HG03280 (cell line): ENCODE data around the gene PI4K2A.

Experiments used
- ATAC-seq: cut with Tn5 transposase; IDR thresholded peaks from one replicate; pipeline ENCODE4 v1.9.1; 2021; ENCODE audit warnings: mild to moderate bottlenecking, moderate library complexity; ENCODE audit not compliant: unreplicated experiment

The PI4K2A gene

DNA sequence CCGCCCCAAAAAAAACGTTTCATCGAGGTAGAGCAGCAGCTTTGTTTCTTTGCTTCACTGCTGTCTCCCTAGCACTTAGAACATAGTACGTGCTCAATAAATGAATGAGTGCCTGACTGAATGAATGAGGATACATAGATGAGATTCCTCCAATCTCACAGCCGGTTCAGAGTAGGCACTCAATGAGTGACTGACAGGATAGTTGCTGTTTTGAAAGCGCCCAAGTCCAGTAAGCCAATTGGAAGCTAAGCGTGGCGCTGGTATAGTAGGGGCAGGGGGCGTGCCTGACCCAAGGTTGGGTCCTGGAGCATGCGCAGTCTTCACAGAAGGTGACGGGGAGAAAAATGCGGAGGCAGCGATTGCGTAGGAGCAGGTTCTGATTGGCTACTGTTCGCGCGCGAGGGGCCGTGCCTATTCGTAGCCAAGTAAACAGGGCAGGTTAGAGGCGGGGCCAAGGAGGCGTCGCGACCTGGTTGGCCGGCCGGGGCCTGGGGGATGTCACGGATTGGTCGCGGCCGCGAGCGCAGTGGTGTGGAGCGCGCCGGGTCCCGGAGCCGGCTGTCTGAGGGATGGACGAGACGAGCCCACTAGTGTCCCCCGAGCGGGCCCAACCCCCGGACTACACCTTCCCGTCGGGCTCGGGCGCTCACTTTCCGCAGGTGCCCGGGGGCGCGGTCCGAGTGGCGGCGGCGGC lies at the start of gene PI4K2A:
Gene PI4K2A (plus strand): TSS at position 498 of the 694 bp plus-strand sequence. CDS start 72 bp downstream, at position 570.
- peak; percentile 98 for ATAC-seq

DNA sequence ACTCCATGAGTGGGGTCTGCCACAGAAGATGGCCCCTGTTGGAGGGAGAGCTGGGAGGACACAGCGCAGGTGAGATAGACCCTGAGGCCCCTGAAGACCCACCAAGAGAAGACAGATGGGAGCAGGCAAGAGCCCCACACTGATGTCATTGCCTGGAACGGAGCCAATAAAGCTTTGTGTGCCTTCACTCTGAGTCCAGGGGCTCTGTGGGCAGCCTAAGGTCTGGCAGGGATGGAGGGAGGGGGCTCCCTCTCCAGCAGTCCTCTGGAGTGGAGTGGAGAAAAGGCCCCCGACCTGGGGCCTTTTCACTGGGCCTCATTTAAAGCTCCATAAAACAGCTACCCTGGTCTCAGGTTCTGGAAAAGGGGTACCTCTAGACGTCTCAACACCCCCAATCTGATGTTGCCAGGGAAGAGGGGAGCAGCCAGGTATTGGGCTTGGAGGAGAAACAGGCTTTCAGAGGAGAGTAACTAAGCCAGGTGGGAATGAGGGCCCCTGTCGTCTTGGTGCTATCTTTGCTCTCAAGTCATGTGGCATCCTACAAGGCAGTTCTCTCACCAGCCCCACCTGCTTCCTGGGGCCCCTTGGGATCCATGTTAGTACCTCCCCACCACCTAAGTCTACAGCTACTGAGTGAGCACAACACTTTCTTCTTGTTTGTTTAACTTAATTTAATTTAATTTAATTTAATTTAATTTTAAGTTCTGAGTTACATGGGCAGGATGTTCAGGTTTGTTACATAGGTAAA lies 49.5 kb upstream of the PI4K2A start:
- ATAC-seq: no peak

DNA sequence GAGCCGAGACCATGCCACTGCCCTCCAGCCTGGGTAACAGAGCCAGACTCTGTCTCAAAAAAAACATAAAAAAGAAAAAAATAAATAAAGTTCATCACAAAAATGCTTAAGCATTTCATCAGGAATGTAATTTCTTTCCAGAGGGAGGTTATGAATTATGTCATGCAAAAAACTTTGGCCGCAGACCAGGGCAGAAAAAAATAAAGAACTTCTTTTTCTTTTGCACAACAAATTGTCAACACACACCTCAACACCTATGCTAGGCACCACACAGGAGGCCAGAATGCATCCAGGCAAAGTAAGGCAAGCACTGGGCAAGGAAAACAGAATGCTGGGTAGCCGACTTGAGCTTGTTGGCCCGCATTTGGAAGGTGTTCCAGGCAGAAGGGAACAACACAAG lies 47.0 kb upstream of the PI4K2A start:
- ATAC-seq: no peak

DNA sequence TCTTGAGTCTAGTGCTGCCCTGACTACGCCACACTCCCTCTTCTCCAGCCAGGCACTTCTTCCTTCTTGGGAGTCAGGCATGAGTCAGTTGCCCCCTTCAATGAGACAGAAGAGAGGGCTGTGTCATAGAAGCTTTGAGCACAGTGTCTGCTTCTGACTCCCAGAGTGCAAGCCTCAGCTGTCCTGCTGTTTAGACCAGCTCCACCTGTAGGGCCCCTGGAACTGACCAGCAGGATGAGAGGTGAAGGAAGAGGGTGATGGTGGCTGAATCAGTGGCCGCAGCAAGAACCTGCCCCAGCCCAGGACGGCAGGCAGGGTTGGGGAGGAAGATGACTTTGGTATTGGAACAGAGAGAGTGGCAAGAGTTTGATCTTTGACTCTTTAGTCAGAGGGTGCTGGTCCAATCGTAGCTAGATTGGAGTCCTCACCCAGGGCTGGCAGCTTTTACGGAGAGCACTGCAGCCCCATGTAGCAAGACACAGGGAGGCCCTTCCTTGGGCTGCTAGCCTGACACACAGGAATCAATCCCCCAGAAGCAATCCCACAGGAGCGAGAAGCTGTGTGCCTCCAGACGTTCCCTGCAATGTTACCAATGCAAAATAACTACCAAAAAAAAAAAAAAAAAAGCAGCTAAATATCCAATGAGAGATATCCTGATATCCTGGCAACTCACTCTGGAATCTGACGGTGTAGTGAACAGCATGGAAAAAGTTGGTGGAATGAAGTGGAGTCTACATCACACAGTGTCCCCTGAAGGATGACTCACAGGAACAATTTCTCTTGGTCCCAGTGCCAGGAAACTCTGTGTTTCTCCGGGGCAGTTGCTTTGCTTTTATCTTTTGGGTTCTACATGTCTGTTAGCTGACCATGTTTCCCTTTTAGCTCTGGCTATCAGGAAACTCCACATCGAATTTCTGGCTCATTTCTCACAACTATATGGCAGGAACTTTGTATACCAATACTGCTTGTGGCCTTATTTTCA lies 44.1 kb upstream of the PI4K2A start:
- no peak for ATAC-seq

DNA sequence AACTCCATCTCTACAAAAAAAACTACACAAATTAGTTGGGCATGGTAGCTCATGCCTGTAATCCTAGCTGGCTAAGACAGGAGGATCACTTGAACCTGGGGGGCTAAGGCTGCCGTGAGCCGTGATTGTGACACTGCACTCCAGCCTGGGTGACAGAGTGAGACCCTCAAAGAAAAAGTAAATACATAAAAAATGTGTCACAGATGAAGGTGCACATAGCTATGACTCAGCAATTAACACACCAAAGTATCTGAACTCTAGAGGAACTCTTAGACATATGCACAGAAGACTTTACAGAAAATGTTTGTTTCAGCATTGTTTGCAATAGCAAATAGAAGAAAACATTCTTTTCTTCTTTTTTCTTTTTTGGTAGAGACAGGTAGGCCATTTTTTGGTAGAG lies 42.7 kb upstream of the PI4K2A start:
- ATAC-seq: no peak

DNA sequence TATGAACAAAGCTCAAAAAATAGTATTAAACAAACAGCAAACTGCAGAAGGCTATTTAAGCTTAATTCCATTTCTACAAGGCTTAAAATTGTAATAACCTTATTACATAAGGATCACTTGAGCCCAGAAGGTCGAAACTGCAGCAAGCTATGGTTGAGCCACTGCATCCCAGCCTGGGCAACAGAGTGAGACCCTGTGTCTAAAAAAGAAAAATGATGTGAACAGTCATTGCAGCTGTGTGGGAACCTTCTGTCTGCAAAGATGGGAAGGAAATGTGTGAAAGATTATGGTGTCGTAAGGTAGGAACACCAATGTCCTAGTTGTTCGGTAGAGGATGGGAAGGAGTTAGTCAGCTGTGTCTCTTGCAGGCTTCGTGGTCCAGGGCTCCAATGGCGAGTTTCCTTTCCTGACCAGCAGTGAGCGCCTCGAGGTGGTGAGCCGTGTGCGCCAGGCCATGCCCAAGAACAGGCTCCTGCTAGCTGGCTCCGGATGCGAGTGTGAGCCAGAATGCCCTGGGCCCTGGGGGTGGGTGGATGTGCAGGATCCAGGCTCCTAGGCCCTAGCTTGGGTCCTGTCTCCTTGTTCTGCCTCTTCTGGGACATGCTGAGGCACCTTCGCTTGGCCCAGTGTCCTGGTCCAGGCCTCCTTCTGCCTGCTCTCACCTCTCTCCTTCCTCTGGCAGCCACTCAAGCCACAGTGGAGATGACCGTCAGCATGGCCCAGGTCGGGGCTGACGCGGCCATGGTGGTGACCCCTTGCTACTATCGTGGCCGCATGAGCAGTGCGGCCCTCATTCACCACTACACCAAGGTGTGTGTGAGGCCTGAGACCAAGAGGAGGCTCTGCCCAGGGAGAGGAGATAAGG lies 41.8 kb upstream of the PI4K2A start:
- ATAC-seq: no peak

DNA sequence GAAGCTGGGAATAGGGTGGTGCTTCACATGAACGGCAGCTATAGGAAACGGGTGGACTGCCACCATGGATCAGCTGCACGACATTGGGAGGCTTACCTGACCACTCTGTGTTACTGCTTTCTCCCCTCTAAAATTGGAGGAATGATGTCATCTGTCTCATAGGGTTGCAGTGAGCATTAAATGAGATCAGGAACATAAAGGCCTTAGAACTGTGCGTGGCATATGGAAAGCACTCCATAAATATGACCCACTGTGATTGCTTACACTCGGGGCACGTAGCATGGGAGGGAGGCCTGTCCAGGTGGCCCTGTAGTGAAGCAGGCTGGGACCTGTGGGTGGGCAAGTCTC lies 41.2 kb upstream of the PI4K2A start:
- ATAC-seq: no peak

DNA sequence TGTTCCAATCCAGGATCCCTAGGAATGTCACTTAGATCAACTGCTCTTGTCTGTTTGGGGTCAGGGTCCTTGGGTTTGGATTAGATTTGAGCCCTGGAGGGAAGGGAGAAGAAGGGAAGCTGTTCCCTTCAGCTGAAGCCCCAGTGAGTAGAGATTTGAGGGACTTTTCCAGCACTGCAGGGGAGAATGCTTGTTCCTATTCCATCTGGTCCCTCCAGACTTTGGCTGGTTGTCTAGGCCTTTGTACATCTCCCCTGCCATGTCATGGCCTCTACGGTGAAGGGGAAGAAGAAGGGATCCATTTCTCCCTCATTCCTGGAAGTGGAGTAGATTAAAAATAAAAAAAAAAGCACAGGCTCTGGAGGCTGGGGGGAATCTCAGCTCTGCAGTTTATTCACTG lies 39.9 kb upstream of the PI4K2A start:
- no peak for ATAC-seq

DNA sequence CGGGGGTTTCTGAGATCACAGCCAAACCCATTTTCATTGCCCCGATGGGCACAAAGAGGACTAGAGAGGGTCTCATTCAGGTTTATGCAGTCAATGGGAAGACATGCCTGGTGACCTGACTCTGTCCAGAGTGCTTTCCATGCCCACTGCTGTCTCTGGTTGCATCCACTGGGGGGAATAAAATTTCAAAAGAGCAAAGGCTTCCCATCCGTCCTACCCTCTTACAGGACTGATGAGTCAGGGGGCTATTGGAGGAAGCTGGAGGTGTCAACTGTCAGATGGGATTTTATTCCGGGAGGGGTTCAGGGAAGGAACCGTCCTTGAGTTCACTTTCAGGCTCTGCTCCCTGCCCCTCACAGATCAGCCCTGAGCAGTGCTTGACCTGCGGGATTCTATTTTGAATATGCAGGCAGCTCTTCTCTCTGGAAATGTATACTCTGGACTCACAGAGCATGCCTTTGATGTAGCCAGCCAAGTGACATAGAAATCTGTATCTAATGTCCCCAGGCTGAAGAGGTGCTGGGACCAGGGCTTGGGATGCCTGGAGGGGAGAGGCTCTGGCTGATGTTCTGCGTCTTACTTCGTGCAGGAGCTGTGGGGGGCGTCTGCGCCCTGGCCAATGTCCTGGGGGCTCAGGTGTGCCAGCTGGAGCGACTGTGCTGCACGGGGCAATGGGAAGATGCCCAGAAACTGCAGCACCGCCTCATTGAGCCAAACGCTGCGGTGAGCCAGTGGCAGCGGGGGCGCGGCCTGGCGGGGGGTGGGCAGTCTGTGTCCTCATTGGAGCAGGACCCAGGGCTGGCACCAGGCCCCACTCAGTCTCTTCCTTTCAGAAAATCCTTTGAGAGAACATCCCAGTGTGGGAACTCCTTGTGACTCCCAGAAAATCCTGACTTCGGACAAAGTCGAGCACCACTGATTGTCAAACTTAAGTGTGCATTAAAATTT lies 38.9 kb upstream of the PI4K2A start:
- ATAC-seq: no peak

DNA sequence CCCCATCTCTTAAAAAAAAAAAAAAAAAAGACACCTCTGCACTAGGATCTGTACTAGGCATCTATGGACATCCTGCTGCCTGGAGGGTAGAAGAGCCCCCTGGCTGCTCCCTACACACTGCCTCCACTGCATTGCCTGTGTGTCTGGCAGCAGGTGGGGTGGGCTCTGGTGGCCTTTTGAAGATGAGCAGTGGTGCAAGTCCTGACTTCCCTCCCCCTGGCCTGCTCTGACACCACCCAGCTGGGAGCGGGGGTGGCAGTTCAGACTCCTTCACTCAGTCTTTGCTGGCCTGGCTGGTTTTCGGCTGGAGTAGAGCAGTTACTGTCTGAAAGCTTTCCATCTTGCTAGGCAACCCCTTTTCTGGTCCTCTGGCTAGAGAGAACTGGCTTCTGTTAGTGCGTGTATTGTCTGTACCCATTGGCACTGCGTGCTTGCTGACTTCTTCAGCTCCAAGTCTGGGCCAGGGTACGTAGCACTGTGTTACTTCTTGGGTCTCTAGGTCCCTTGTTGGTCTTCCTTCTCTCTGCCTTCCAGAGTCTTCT lies 33.3 kb upstream of the PI4K2A start:
- no peak for ATAC-seq

DNA sequence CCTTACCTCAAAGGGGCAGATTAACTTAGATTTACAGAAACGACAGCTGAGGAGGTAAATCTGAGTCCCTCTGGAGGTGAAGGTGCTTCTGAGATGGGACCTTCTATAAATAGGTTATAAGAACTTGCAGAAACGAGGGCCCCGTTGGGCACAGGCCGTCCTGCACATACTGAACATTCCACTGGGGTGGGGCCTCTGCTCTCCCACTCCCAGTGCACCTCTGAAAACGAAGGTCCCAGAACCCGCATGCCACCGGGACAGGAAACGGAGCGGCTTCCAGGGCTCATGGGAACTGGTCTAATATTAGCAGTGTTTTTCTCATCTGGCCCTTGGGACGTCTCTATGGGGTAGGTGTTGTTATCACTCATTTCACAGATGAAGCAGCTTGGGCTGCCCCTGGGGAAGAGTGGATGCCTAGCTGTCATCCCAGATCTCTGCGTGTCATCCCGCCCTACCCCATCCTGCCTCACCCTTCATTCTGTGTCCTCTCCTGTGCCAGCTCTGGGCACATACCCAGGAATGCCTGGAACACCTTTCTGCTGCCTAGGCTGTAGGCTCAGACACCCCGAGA lies 31.4 kb upstream of the PI4K2A start:
- no peak for ATAC-seq

DNA sequence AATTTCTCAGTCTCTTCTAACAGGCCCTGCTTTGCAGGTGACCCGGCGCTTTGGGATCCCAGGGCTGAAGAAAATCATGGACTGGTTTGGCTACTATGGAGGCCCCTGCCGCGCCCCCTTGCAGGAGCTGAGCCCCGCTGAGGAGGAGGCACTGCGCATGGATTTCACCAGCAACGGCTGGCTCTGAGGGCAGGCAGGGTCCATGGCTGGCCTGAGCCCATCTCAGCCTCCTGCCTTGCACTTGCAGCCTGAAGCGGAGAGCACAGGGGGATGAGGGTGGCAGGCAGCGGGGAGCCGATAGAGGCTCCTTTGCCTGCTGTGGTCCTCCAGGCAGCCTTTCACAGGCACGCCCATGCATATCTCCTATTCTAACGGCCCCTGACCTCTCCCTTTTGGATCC lies 29.0 kb upstream of the PI4K2A start:
- no peak for ATAC-seq

DNA sequence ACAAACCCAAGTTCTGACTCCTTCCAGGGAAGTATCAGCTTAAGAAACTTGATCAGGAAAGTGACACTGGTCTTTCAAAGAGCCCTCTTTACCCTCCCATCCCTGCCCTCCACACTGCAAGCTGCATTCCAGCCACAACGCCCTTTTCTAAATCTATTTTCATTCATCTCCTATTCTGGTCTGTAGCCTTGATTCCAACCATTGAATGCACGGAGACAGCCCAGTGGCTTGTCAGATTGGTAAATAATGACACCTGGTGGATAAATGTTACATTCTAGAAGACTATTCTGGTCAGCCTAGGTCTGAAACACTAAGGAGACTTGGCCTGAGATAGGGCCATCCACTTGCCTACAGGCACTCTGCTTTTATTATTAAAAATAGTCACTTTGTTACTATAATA lies 28.1 kb upstream of the PI4K2A start:
- no peak for ATAC-seq

DNA sequence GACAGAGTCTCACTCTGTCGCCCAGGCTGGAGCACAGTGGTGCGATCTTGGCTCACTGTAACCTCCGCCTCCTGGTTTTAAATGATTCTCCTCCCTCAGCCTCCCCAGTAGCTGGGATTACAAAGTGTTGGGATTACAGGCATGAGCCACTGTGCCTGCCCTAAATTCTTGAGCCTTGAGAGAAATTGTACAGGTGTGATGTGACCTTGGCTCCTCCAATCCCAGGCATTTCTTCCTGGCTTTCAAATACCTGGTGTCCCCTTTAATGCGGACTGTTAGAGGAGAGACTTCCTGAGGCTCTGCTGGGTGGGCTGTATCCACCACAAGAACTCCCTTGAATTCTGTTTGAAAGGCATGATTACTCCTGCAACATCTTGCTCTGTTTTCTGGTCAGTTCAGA lies 22.2 kb upstream of the PI4K2A start:
- no peak for ATAC-seq

DNA sequence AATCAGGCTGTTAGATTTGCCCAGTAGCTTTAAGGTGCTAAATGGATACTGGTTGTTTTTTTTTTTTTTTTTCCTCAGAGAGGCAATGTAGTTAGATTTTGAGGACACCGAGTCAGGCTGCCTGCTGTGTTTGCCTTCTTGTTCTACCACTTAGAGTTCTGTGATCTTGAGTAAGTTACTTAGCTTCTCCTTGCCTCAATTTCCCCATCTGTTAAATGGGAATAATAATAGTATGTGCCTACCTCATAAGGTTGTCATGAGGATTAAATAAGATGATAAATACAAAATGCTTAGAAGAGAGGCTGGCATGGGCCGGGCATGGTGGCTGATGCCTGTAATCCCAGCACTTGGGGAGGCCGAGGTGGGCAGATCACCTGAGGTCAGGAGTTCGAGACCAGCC lies 21.7 kb upstream of the PI4K2A start:
- no peak for ATAC-seq

DNA sequence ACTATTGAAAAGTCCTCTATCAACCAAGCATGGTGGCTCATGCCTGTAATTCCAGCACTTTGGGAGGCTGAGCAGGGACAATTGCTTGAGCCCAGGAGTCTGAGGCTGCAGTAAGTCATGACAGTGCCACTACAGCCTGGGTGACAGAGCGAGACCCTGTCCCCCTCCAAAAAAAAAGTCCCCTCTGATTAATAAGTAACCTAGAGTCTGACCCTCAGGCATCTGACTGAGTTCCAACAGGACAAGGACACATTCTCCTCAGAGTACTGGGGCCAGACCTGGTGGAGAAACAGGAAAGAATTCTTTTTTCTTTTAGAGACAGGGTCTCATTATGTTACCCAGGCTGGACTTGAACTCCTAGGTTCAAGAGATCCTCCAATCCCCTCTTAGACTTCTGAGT lies 17.2 kb upstream of the PI4K2A start:
- ATAC-seq: no peak

DNA sequence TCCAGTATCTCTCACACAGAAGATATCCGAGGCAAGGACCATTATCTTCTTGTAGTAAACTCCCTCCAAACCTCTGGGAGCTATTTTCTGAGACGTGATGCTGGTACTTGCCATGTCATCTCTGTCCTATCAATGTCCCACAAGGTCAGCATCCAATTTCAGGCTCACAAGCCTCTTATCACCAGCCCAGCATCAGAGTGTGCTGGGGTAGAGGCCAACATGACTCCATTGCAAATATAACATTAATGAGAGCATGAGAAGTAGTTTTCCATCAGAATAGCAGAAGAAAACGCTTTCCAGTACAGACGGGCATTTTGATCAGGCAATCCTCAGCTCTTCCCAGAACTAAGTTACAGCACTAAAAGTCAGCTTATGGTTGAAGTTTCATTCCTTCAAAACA lies 12.7 kb upstream of the PI4K2A start:
- no peak for ATAC-seq

DNA sequence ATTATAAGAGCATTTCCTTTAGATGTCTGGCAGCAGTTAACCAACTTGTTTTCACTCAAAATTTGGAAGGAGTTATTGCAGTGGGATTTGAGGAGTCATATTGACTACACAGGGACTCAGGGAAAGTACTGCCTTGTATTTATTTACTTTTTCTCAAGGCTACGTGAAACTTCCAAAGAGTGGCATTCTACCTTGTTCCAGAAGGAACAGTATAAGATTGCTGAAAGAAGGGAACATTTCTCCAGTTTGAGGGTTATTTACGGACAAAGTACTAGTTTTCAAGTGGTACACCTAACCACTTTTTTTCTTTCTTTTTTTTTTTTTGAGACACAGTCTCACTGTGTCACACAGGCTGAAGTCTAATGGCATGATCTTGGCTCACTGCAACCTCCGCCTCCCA lies 12.2 kb upstream of the PI4K2A start:
- ATAC-seq: no peak

DNA sequence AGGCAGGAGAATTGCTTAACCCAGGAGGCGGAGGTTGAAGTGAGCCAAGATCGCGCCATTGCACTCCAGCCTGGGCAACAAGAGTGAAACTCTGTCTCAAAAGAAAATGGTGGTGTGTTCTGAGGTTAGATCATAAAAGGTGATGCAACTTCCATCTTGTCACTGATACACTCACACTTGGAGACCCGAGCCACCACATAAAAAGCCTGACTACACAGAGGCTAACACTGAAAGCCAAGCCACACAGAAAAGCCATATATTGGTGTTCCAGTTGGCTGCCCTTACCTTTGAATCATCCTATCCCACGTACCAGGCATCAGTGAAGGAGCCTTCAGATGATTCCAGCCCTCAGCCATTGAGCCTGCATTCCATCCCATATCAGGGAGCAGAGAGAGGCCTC lies 11.2 kb upstream of the PI4K2A start:
- ATAC-seq: no peak
